Fibroblast of lung (primary cell): ENCODE data around the gene CAPN15. TPM values are rescaled to one million over a fixed set of nuclear protein-coding genes. Genes with fewer than 3 reads are reported as not detected.

Experiments used
- DNase-seq, 2 donors: peaks; one replicate each; pipeline versions ENCODE4 v3.0.0 to v3.0.0-alpha.2; 2010; ENCODE audit warnings: low read depth in 2 of 2
- H2AFZ ChIP-seq: 2 replicates; pipeline ENCODE4 v1.5.1; 2012; ENCODE audit warnings: low read length, control low read depth, inconsistent platforms
- H3K27ac ChIP-seq: 2 replicates; pipeline ENCODE4 v1.5.1; 2011; ENCODE audit warnings: low read length, control low read depth; ENCODE audit not compliant: insufficient read depth
- H3K27me3 ChIP-seq: 2 replicates; pipeline ENCODE4 v1.5.1; 2011; ENCODE audit warnings: mild to moderate bottlenecking, low read length; ENCODE audit not compliant: control insufficient read depth, insufficient read depth
- H3K36me3 ChIP-seq: 2 replicates; pipeline ENCODE4 v1.5.1; 2011; ENCODE audit warnings: low read length; ENCODE audit not compliant: control insufficient read depth, insufficient read depth
- H3K4me1 ChIP-seq: 2 replicates; pipeline ENCODE4 v1.5.1; 2011; ENCODE audit warnings: low read length; ENCODE audit not compliant: control insufficient read depth, insufficient read depth; ENCODE audit errors: extremely low read depth
- H3K4me2 ChIP-seq: 2 replicates; pipeline ENCODE4 v1.5.1; 2011; ENCODE audit warnings: low read length, control low read depth; ENCODE audit not compliant: insufficient read depth; ENCODE audit errors: extremely low read depth
- H3K4me3 ChIP-seq, 4 experiments: fragments of 200-600 bp in 1 of 4; sonication (generic) in 1 of 4; replicated peaks in 1 of 4; 2 replicates each; pipeline ENCODE4 v1.5.1; 2011 to 2016; ENCODE audit warnings: low read length in 4 of 4, low read depth in 3 of 4, mild to moderate bottlenecking in 3 of 4, control low read depth in 2 of 4, inconsistent platforms in 1 of 4, mixed read lengths in 1 of 4; ENCODE audit not compliant: insufficient read depth in 1 of 4; ENCODE audit errors: control extremely low read depth in 1 of 4
- H3K79me2 ChIP-seq: 2 replicates; pipeline ENCODE4 v1.5.1; 2012; ENCODE audit warnings: mild to moderate bottlenecking, low read length, inconsistent platforms; ENCODE audit not compliant: control insufficient read depth, insufficient read depth
- H3K9ac ChIP-seq: 2 replicates; pipeline ENCODE4 v1.5.1; 2011; ENCODE audit warnings: mild to moderate bottlenecking, low read length, control low read depth; ENCODE audit not compliant: insufficient read depth
- H3K9me3 ChIP-seq: 2 replicates; pipeline ENCODE4 v1.5.1; 2012; ENCODE audit warnings: low read depth, low read length; ENCODE audit not compliant: control insufficient read depth, insufficient read depth
- H4K20me1 ChIP-seq: 2 replicates; pipeline ENCODE4 v1.5.1; 2011; ENCODE audit warnings: low read length; ENCODE audit not compliant: control insufficient read depth, insufficient read depth; ENCODE audit errors: extremely low read depth
- CTCF ChIP-seq, 2 donors: IDR thresholded peaks in 1 of 2; conservative IDR thresholded peaks in 1 of 2; 1 replicate in 1 of 2; 2 replicates in 1 of 2; pipeline ENCODE4 v1.5.1; 2011 to 2012; ENCODE audit warnings: low read length in 2 of 2, control low read depth in 1 of 2, inconsistent platforms in 1 of 2, low read depth in 1 of 2, mild to moderate bottlenecking in 1 of 2
- EZH2 ChIP-seq: IDR thresholded peaks from 2 replicates; pipeline ENCODE4 v1.5.1; 2012; ENCODE audit warnings: low read length, control low read depth, mild to moderate bottlenecking; ENCODE audit errors: missing control alignments
- polyA plus RNA-seq, 2 donors: library from polyadenylated mRNA; depleted of rRNA in 1 of 2; stranded (reverse) in 1 of 2; unstranded in 1 of 2; fragments of >200 nt; gene quantifications; 2 replicates each; pipeline ENCODE4 v1.2.1, GENCODE V29; 2011 to 2012; ENCODE audit warnings: missing spikeins in 1 of 2
- total RNA-seq: library from RNA; depleted of rRNA; stranded (reverse); fragments of >200 nt; gene quantifications from 2 replicates; pipeline ENCODE4 v1.2.1, GENCODE V29; 2014

Gene CAPN15
- total and polyA plus RNA-seq, 2 donors (not counting 1 experiment from before 2014, with no cell fraction given): 4.1 to 21.3 TPM

GRCh38 chr16:534135-534534 is 6.6 kb downstream of the CAPN15 start:
- H3K27me3 ChIP-seq: no peaks in the 10 kb centered on the region
- H3K79me2 ChIP-seq: peaks cover 84% of the 10 kb centered on the region
- no peaks in the 10 kb centered on the region for H4K20me1 ChIP-seq
- no peak overlapping the region for H3K27ac ChIP-seq
- H3K4me3 ChIP-seq: no peak overlapping the region
- H2AFZ ChIP-seq: no peak overlapping the region
- H3K4me1 ChIP-seq: peaks cover 1% of the 10 kb centered on the region
- peaks cover 19% of the 10 kb centered on the region for H3K36me3 ChIP-seq
- no peak overlapping the region for H3K9ac ChIP-seq
- DNase-seq: no peak
- TF ChIP-seq CTCF (conservative IDR thresholded peaks at IDR 0.05 in 1 of 2, IDR thresholded peaks at IDR 0.05 in 1 of 2; ENCODE audit: low read depth in 1 of 2, low read length in 2 of 2) (no peak), EZH2 (no peak)
- H3K9me3 ChIP-seq: no peaks in the 10 kb centered on the region
- H3K4me2 ChIP-seq: no peak overlapping the region

- Histone ChIP-seq H3K27me3 (no peaks in the 10 kb centered on the region), H3K4me1 (peaks cover 5% of the 10 kb centered on the region), H4K20me1 (no peaks in the 10 kb centered on the region), H3K79me2 (peaks cover 83% of the 10 kb centered on the region), H3K36me3 (peaks cover 20% of the 10 kb centered on the region), H3K4me2 (no peak overlapping the region), H3K9ac (no peak overlapping the region), H2AFZ (no peak overlapping the region), H3K9me3 (no peaks in the 10 kb centered on the region), H3K4me3 (no peak overlapping the region), H3K27ac (no peak overlapping the region)
- TF ChIP-seq EZH2: no peak
- no peak for TF ChIP-seq CTCF (conservative IDR thresholded peaks at IDR 0.05 in 1 of 2, IDR thresholded peaks at IDR 0.05 in 1 of 2; ENCODE audit: low read depth in 1 of 2, low read length in 2 of 2)
- DNase-seq: no peak
These were observed 7.4 kb downstream of the CAPN15 start for GRCh38 chr16:534856-535445.

- DNase-seq: peak; percentile 73 to 79
- Histone ChIP-seq H3K4me3 (no peak overlapping the region), H3K79me2 (peaks cover 83% of the 10 kb centered on the region), H3K27me3 (no peaks in the 10 kb centered on the region), H3K4me2 (no peak overlapping the region), H3K27ac (peak overlapping the region; percentile 27), H3K36me3 (peaks cover 21% of the 10 kb centered on the region), H3K9ac (no peak overlapping the region), H3K9me3 (no peaks in the 10 kb centered on the region), H3K4me1 (peaks cover 5% of the 10 kb centered on the region), H4K20me1 (no peaks in the 10 kb centered on the region), H2AFZ (no peak overlapping the region)
- TF ChIP-seq CTCF (conservative IDR thresholded peaks at IDR 0.05 in 1 of 2, IDR thresholded peaks at IDR 0.05 in 1 of 2; ENCODE audit: low read depth in 1 of 2, low read length in 2 of 2) (no peak), EZH2 (no peak)
These were observed 8.2 kb downstream of the CAPN15 start for GRCh38 chr16:535446-536405.
